HuH-7 (cell line): ENCODE results near the gene TRAPPC3L.

ENCODE experiments used
- DNase-seq: peaks from one replicate; pipeline ENCODE4 v3.0.0; 2011; ENCODE audit warnings: low spot score

TRAPPC3L gene

DNA sequence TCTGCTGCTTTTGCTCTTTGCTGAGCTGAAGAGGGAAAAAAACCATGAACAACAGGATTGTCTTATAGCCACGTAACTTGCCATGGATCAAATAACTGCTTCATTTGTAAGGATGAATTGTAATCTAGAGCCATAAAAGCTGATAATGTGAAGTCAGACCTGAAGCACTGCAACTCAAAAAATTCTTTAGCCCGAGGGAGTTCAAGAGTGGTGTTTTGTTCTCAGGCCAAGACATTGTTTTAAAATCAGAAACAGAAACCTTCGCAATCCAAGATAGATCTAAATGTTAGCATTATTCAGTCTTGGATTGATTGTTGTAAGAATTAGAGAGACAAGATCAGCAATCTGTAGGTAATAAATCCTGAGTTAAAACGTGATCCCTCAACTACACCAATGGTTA, at the start of gene TRAPPC3L:
Gene TRAPPC3L (minus strand): TSS at position 34 of the 400 bp plus-strand sequence. CDS start 170 bp downstream, outside the sequence.
- no peak for DNase-seq

DNA sequence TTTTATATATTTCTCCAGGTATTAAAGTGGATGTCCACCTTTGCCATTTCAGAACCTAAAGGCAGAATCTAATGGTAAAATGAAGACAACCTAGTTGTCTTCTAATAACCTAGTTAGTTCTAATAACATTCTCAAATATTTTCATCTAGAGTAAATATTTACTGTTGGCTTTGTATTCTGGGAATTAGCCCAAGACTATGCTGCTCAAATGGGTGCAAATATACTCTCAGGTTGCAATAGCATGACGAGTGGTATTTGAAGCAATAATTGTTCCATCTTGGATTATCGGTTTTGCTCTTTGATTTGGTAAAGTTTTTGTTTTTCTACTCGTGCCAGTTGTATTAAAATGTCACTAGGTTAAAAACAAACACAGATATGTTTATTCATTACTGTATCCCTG, 49.8 kb upstream of the TRAPPC3L start:
- no peak for DNase-seq

DNA sequence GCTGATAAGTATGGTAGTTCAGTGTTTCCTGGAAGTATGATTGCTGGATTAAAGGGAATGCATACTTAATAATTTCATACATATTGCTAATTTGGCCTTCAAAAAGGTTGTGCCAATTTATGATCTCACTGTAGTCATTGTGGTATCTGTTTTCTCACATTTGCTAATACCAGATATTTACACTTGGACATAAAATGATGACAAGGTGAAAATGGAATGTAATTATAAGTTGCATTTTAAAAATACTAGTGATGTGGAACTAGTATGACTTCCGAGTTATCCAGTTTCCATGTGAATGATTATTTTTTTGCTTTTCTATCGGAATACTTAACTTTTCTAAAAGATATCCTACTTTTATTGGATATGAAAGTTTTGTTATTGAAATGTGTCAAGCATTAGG, 41.3 kb upstream of the TRAPPC3L start:
- DNase-seq, result no peak

DNA sequence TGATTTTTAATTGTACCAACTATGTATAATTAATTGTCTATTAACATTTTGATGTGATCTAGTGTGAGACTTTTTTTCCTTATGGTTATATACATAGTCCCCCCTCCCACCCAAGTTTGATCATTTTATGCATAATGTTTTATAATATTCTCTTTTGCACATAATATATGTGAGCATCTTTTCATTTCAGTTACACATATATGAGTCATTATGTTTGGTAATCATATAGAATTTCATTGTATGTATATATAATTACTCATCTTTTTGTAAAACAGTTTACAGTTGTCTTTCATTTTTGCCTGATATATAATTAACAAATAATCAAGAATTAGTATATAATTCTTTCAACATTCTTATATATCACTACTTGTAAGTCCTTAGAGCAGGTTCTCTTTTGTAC, 40.8 kb upstream of the TRAPPC3L start:
- DNase-seq, result no peak

DNA sequence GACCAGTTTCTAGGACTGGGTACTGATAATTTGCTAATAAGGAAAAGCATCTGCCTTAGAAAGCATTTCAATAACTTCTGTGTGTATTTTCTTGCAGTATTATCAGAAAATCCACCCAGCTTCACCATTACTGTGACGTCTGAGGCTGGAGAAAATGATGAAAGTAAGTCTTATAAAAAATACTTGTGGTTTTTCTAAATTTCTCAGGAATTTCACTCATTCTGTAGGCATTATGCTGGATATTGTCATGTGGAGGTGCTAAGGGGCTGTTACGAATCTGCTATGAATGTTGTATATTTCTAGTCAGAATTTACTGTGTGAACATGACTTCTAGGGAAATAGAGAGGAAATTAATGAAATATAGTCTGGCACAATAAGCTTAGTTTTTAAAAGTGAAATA, 34.7 kb upstream of the TRAPPC3L start:
- no peak for DNase-seq

DNA sequence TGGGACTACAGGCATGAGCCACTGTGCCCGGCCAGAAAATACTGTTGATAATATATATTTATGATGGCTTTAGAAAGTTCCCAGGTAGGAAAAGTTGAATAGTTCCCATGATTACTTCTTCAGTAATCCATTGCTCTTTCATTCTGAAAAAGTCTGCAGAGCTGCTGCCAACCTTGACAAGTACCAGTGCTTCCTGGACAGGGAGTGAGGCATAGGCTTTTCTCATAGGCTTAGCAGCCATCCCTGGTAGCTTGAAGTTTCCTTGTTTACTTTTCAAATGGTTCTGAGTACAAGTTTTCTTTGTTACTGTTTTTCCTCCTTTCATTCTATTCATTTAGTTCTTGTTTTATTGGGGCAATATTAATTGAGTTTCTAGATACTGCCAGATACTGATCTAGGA, 33.7 kb upstream of the TRAPPC3L start:
- no peak for DNase-seq

DNA sequence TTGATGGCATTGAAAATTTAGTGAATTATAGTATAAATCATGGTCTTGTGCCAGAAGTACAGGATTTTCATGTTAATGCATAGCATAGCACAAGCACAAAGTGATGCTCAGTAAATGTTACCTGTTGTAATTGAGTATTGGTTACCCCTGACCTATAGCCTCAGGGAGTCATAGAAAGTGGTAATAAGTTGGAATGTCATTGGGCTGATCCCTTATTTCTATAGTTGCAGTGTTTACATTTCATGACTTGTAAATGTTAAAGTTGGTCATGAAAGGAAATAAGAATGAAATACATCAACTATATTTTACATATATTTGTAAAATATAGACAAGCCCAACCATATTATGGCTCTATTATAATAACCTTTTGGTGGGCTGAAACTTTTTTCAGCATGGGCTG, 32.9 kb upstream of the TRAPPC3L start:
- no peak for DNase-seq

DNA sequence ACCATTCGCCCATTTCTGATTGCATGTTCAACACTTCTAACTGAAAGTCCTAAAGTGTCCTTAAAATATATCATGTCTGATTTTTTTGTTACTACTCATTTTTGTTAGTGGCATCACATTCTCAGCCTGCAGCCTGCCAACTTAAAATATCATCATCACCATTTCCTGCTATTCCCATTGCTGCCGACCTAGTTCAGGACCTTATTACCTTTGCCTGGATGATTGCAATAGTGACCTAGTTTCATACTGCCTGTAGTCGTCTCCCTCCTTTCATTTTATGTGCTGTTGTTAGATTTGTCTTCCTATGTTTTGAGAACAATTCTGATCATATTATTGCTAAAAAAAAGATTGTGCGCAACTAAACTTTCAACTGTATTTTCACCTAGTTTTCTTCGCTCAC, 32.0 kb upstream of the TRAPPC3L start:
- no peak for DNase-seq

DNA sequence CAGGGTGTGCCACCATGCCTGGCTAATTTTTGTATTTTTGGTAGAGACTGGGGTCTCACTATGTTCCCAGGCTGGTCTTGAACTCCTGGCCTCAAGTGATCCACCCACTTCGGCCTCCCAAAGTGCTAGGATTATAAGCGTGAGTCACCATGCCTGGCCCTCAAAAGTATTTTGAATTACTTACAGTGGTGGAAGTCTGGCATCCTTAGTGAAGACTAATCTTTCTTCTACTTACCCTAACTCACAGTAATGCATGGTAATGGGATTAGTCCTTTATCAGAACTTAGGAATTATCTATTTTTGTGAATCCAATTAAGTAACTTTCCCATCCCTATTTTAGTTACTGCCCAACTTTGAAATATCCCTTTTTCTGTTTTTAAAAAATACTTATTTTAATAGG, 29.7 kb upstream of the TRAPPC3L start:
- DNase-seq, result no peak

DNA sequence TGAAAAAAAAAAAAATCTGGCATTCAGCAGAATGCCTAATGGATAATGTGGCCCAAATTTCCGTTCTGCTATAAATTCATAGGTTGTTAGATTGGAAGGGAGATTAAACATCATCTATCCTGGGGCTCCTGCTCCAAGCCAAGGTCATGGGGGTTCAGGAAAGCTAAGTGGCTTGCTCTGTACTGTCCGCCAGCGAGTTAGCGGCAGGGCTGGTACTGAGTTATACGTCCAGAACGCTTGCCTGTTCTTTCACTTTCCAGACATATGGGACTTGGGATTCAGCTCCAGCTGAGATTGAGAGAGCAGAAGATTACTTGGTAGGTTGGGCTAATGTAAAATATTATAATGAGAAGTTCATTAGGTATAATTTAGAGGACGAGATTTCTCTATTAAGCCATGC, 26.7 kb upstream of the TRAPPC3L start:
- no peak for DNase-seq

DNA sequence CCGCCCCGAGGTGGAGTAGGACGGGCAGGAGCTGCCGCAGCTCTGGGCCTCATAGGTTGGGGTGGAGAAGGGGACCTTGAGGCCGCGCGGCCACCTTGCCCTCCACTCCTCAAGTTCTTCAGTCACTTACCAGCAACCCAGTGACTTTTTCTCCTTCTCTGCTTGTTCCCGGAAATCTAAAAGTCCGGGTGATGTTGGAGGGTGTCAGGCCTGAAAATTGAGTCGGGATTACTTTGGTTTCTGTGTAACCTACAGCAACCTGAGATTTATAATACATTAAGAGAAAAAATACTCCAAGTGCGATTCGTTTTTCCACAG, 26.2 kb upstream of the TRAPPC3L start:
- no peak for DNase-seq

DNA sequence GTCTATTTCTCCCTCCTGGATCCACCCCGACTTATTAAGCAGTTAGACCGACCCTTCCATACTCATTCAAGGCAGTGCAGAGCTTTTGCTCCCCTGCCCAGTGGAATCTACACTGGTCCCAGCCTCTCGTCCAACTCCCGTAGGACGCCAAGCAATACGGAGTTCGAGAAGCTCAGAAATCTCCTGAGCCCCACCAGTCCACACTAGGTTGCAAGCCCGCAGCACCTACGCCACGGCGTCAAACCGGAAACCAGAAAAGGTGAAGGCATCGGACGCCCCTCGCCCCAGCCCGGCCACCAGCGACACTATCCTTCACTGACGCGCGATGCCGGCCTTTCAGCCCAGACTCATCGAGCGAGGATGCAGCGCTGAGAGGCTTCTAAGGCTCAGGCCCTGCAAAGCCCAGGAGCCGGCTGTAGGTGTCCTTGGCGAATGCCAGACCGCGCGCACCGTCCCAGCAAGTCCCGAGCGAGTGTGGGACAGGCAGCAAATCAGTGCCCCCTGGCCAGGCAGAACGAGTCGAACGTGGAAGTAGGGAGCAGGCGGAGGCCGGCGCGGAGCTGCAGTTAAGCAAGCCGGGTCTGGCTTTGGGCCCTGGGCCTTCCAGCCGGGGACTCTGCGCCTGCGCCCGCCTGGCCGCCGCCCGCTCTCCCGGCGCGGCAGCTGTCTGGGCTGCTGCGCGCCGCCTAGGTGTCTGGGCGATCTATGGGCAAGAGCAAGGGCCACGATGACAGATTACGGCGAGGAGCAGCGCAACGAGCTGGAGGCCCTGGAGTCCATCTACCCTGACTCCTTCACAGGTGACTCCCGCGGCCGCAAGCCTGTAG, 25.6 kb upstream of the TRAPPC3L start, which contains the start of gene RWDD1:
Gene RWDD1 (plus strand): TSS at position 649 of the 827 bp plus-strand sequence. CDS start 79 bp downstream, at position 728.
- peak; percentile 93 for DNase-seq

DNA sequence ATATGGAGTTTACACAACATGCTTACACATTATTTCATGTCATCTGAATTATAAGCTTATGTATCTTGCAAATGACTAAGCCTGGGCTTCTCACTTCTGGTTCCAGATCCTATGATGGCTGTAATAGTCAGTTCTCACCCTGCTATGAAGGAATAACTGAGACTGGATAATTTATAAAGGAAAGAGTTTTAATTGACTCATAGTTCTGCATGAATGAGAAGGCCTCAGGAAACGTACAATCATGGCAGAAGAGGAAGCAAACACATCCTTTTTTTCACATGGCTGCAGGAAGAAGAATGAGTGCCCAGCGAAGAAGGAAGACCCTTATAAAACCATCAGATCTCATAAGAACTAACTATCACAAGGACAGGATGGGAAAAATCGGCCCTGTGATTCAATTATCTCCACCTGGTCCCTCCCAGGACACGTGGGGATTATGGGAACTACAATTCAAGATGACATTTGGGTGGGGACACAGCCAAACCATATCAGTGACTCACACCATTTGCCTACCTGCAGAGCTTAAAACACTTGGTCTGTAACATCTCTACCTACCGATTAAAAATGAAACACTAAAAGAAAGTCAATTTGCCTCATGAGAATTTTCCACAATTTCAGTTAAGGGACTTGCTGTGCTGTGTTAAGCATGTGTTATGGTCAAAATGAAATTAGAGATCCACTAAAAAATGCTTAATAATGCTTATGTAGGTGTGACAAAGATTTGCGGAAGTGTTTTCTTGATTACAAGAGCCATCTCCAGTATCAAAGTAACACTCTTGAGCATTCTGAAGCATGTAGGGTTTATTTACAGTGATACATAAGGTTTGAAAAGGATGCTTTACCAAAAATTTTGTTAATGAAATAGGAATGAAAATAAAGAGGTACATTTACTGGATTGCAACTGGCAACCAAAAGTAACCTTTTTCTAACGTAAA, 23.6 kb upstream of the TRAPPC3L start:
- DNase-seq, result no peak

DNA sequence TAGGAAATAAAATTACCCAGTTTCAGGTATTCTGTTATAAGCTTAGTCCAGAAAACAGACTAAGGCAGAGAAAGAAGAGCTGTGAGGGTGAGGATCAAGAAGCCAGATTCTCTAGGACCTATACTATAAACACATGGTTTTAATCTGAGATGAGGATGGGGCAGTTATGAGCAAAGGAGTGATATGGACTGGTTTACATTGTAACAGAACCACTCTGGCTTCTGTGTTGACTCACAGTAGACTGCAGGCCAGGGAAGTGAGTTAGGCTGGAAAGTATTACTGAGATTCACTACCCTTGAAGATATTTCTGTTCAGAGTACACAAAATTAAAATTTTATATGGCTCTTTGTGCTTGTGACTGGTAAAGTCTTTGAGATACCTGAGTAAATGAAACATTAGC, 22.6 kb upstream of the TRAPPC3L start:
- no peak for DNase-seq

DNA sequence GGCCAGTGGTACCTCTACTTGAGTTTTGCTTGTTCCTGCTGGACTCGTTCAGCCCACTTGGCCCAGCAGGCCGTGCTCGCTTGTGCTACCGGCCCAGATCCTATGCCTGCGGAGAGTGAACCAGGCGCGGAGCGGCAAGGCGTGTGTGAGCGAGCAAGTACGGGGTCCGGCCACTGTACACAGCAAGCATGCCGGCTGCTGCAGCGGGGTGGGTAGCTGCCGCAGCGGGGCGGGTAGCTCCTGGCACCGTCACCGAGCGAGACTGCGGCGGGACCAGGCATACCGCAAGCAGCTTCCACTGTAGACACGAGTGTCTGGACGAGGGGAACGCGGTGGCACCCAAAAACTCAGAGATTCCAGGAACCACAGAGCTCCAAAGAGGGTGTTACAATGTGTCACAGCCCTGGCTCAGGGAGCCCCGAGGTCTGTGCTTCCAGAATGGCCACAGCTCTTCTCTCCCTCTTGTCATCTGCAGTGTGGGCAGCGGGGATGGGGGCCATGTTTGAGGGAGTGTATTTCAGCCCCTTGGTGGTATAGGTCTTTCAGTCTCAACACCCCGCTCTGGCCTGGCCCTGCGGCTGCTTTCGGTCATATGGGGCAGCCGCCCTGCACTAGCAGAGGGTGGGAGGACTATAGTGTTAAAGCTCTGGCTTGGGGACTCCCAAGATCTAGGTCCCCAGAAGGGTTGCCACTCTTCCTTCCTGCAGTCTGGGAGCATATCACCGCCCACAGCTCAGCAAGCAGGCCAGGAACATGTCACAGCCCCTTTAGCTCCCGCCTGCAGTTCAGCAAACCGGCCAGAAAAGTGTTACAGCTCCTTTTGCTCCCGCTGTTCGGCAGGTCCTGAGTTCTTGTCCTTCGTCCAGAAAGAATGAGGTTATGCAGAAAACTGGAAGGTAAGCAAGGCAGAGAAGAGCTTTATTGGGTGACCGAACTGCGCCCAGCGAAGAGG, 19.7 kb upstream of the TRAPPC3L start:
- DNase-seq, result no peak

DNA sequence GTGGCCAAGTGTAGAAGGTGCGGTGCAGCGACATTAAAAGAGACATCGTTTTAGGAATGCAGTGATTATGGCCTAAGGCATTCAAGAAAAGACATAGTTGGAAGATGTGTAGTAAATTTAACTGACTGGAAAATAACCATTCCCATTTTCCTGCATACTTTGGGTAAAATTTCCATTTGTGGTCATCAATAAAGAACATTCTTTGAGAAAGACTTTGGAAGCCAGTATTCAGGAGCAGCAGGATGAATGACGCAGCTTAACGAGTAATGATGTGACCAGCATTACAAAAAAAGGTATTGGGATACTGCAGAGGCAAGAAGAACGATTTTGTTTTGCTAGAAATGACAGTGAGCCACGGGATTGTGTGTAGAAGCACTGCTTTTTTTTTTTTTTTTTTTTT, 18.8 kb upstream of the TRAPPC3L start:
- no peak for DNase-seq

DNA sequence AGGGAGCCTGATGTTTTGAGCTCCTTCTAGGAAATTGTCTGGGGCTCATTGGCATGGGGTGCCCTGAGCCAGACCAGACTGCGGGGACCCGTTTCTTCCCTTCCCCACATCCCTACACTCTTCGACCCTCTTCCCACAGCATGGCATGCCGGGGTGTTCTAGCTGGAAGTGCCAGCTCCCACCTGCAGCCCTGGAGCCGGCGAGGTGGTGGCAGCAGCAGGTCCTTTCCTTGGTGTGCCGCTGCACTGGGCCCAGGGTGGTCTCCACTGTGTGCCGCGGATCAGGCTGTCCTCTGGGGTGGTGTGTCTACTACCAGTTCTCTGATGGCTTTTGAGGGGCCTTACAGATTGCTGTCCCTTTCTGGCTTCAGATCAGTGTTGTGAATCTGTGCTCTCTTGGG, 18.3 kb upstream of the TRAPPC3L start:
- DNase-seq, result no peak

DNA sequence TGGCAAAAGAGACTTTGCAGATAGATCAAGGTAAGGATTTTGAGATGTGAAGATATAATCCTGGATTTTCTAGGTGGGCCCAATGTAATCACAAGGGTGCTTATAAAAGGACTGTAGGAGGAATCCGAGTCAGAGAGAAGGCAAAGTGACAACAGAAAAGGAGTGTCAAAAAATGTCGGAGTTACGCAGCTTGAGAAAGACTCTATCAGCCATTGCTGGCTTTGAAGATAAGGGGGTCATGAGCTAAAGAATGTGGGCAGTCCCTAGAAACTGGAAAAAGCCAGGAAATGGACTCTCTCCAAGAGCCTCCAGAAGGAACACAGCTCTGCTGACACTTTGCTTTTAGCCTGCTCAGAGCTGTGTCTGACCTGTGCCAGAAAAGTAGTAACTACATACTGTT, 17.1 kb upstream of the TRAPPC3L start:
- DNase-seq, result no peak

DNA sequence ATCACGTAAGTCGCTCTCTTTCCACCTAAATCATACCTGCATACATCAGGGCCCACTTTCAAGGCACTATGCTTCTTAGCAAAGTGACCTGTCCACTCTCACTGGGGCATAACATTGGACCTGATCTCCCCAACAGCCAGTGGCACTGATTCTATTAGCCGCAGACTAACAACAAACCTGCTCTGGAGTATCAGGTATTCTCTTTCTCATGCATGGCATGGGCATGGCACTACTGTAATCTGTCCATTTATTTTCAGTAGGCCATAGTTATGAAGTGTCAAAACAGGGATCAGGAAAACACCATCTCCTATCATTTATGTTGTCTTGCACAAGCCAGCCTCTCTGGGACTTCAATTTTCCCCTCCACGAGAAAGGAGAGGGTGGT, 16.5 kb upstream of the TRAPPC3L start:
- no peak for DNase-seq

DNA sequence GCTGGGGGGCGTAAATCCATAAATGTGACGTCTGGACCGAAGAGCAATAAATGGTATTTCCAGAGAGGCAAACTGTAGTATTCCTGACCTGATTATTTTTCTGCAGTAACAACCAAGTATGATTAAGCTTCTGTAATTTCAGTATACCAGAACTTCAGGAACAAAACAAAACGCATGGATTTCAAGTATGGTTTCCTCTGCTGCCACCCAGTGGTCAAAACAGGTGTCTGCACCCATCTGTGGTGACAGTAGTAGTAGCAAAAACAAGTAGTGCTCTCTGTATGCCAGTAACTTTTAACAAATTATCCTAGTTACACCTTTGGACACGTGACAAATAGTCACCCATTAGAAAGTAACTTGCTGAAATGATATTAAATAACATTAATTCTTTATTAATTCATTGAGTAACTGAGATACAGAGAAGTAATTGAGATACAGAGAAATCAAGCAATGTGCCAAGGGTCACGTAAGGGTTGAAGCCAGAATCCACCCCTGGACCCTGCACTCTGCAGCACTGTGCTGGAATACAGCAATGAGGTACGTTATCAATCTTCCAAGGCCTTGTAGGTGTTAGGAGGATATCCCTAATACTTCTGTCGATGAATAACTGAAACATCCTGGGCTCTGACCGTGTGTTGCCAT, 16.0 kb upstream of the TRAPPC3L start:
- DNase-seq, result peak; percentile 62

DNA sequence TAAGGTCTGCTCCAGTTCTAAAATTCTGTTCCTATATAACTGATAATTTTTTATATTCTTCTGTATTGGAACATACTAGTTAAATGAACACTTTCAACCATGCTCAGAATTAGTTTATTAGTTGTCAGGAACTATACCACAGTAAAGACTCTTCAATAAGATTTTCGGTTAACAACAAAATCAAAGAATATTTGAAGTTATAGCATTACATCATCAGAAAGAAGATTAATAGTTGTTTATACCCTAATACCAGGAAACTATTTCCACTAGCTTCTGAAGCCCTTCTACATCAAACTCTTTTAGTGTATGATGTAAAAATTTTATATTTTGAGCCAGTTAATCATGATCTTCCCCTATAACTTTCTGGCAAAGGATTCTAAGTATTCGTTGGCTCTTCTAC, 14.6 kb upstream of the TRAPPC3L start:
- no peak for DNase-seq

DNA sequence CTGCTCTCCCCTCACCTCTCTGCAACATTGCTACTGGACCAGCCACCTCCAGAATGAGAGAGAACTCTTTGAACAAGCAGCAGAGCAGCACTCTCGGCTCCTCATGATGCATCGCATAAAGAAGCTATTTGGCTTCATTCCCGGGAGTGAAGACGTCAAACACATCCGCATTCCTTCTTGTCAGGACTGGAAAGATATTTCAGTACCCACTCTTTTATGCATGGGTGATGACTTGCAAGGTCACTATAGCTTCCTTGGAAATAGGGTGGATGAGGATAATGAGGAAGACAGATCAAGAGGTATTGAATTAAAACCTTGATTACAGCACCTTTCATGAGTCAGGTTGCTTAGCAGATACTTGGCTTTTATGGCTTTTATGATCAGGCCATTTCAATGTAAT, 12.4 kb upstream of the TRAPPC3L start:
- no peak for DNase-seq
